Naive B cell (primary cell): ENCODE data around the gene COL4A2. TPM values are rescaled to one million over a fixed set of nuclear protein-coding genes. Genes with fewer than 3 reads are reported as not detected.

Experiments
- ATAC-seq, 2 donors: fragments of 150-1000 bp; cut with Tn5 transposase; 2 replicates each; pipeline ENCODE4 v1.10.0; 2021; ENCODE audit warnings: low read depth in 2 of 2, mild to moderate bottlenecking in 2 of 2, moderate library complexity in 2 of 2
- DNase-seq: peaks from one replicate; pipeline ENCODE4 v3.0.0; 2022
- H3K27ac Mint-ChIP-seq, 6 donors: one replicate each; pipeline ENCODE4 v1.8.0; 2020 to 2022; ENCODE audit warnings: mild to moderate bottlenecking in 6 of 6, mixed read lengths in 6 of 6, moderate library complexity in 5 of 6, inconsistent platforms in 2 of 6
- H3K27me3 Mint-ChIP-seq, 3 donors: one replicate each; pipeline ENCODE4 v1.8.0; 2021 to 2022; ENCODE audit warnings: mixed read lengths in 3 of 3, mild to moderate bottlenecking in 1 of 3
- H3K36me3 Mint-ChIP-seq, 2 donors: one replicate each; pipeline ENCODE4 v1.8.0; 2020 to 2022; ENCODE audit warnings: mixed read lengths in 2 of 2, inconsistent platforms in 1 of 2, mild to moderate bottlenecking in 1 of 2
- H3K4me1 Mint-ChIP-seq, 3 donors: one replicate each; pipeline ENCODE4 v1.8.0; 2020 to 2022; ENCODE audit warnings: mixed read lengths in 3 of 3, inconsistent platforms in 1 of 3, mild to moderate bottlenecking in 1 of 3, moderate library complexity in 1 of 3
- H3K4me3 Mint-ChIP-seq, 8 donors: one replicate each; pipeline ENCODE4 v1.8.0; 2020 to 2022; ENCODE audit warnings: mild to moderate bottlenecking in 8 of 8, mixed read lengths in 8 of 8, moderate library complexity in 8 of 8, inconsistent platforms in 2 of 8
- H3K9me3 Mint-ChIP-seq, 7 donors: one replicate each; pipeline ENCODE4 v1.8.0; 2020 to 2022; ENCODE audit warnings: mixed read lengths in 7 of 7, mild to moderate bottlenecking in 5 of 7, inconsistent platforms in 2 of 7, moderate library complexity in 1 of 7
- polyA plus RNA-seq, 6 donors: library from polyadenylated mRNA; unstranded; fragments of 300-500 nt; fragmentation: Illumina TruSeq; gene quantifications; one replicate each; pipeline ENCODE4 v1.2.3, GENCODE V29; 2021; ENCODE audit warnings: low read depth in 6 of 6

COL4A2 gene
- polyA plus RNA-seq, 6 donors from 2014 or later, result 0.13 TPM; not detected in 5

DNA sequence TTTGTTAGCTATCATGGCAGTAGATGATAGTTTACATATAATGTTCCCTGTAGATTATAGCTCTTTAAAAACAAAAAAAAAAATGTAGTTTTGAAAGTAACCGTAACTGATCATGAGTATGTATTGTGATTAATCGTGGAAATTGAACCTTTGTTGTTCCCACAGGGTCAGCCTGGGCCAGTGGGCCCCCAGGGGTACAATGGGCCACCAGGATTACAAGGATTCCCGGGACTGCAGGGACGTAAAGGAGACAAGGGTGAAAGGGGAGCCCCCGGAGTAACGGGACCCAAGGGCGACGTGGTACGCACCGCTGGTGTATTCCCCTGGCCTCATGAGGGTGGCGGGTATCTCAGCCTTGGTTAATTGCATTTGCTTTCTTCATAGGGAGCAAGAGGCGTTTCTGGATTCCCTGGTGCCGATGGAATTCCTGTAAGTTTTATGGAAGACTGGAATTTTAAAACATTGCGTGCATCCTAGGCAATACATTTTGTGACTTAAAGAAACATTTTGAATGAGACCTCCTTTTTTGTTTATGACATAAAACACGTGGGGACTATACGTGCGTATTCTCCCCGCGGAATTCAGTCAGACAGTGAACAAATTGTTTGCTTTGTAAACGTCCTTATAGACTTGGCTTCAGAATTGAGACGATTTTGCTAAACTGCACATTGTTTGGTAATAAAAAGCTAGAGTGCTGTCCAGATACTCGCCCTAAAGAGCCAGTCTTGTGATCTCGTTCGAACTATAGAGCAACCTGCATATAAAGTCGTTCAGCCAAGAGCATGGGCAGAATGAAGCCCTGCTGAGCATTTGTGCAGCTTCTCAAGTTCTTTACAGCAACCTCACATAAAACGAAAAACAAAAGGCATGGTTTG is 117.7 kb downstream of the COL4A2 start:
- Mint-ChIP-seq H3K36me3 (no peaks in the 10 kb centered on the region), H3K4me3 (no peak overlapping the region), H3K27me3 (peaks cover 50 to 76% (median 71%) of the 10 kb centered on the region in 3 donors)

DNA sequence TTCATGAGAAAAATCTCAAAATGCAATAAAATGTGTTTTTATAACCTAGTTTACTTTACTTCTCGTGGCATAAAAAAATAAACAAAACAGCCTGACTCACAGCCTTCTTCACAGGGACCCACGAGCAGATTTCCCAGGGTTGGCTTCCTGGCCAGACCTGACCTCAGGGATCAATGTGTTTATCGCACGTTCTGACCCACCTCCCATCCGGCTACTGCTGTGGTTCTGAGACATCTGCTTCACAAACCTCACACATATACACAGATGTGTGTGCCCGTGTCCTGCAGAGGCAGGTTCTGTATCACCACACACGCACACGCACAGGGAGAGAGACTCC is 118.3 kb downstream of the COL4A2 start:
- H3K27me3 Mint-ChIP-seq, result peaks cover 47 to 70% (median 67%) of the 10 kb centered on the region in 3 donors
- no peaks in the 10 kb centered on the region for H3K36me3 Mint-ChIP-seq
- ATAC-seq, result no peak
- H3K4me1 Mint-ChIP-seq, result no peaks in the 10 kb centered on the region
- no peak for DNase-seq
- H3K9me3 Mint-ChIP-seq, result no peaks in the 10 kb centered on the region
- no peak overlapping the region for H3K27ac Mint-ChIP-seq
- peak overlapping the region in 1 of 8 donors; percentile 48 for H3K4me3 Mint-ChIP-seq

More for the DNA sequence above, 117.7 kb downstream of the COL4A2 start:
- Mint-ChIP-seq H3K4me1 (no peaks in the 10 kb centered on the region), H3K27ac (no peak overlapping the region), H3K9me3 (no peaks in the 10 kb centered on the region)
- DNase-seq (no peak), ATAC-seq (no peak)

DNA sequence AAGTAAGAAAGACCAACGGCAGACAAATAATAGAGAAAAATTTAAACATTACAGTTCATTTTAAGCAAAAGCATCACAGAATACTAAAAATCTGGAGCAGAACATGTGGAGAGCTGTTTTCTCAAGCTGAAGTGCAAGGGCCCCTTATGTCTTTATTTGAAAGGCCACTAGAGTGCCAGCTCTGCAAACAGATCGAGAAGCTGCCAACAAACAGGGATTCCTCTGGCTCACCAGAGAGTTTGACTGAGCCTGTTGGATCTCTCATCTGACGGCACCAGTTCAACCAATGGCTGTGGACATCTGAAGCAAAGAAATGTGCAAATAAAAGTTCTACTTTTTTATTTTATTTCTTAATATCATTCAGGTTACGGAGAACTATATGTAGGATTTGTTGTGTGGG is 119.7 kb downstream of the COL4A2 start:
- Mint-ChIP-seq H3K4me1 (no peaks in the 10 kb centered on the region), H3K9me3 (no peaks in the 10 kb centered on the region), H3K36me3 (no peaks in the 10 kb centered on the region), H3K27ac (no peak overlapping the region), H3K27me3 (peaks cover 34 to 64% (median 62%) of the 10 kb centered on the region in 3 donors), H3K4me3 (no peak overlapping the region)
- DNase-seq, result no peak
- ATAC-seq, result no peak

DNA sequence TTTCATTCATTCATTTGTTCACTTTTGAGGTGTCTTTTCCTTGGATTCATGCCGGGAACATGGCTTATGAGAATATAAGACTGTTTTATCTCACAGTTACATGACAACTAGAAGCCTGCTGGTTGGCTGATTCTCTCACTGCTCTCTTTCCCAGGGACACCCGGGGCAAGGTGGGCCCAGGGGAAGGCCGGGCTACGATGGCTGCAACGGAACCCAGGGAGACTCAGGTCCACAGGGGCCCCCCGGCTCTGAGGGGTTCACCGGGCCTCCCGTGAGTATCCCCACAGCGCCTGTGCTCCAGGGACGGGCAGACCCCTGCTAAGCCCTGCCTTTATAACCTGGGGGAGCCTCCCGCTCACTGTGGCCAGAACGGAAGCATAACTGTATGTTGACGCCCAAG is 121.2 kb downstream of the COL4A2 start:
- no peaks in the 10 kb centered on the region for H3K4me1 Mint-ChIP-seq
- DNase-seq, result no peak
- no peaks in the 10 kb centered on the region for H3K9me3 Mint-ChIP-seq
- H3K4me3 Mint-ChIP-seq, result peak overlapping the region in 1 of 8 donors; percentile 31
- no peak overlapping the region for H3K27ac Mint-ChIP-seq
- no peak for ATAC-seq
- H3K36me3 Mint-ChIP-seq, result no peaks in the 10 kb centered on the region
- peaks cover 24 to 66% (median 63%) of the 10 kb centered on the region in 3 donors for H3K27me3 Mint-ChIP-seq

DNA sequence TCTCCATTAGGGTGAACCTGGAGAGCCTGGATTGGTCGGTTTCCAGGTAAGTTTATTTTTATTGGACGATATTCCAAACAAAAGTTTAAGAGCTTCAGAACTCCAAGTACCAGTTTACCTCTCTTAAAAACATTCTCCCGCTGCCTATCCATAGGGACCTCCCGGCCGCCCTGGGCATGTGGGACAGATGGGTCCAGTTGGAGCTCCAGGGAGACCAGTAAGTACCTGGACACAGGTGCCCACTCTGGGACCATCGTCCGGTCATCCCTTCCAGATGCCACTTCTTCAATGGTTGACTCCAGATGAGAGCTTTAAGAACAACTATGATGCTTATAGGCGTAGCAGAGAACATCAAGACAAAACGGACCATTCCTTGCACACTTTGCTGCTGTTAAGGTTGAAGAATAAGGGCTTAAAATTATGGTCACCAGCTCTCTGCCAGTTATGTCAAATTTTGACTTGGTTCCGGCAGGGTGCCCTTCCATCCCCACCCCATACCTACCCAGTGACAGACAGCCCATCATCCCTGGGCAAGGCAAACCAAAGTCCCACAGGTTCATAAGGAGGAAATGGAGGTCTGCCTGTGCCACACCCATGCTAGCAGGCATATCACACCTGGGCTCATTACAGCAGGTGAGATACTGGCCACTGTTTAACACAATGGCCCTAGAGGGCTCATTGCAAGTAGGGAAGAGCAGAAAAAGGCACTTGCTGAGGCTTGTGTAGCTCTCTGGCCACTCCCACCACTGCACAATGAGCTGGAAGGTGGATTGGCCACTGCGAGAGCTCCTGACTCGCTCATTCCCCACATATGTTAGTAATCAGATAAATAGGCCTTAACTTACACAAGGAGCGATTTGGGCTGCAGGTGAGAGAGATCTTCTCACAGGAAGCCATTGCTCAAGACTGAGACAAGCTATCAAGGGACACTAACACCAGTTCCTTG is 123.6 kb downstream of the COL4A2 start:
- Mint-ChIP-seq H3K36me3 (no peaks in the 10 kb centered on the region), H3K4me3 (no peak overlapping the region), H3K27me3 (peaks cover 24 to 64% (median 46%) of the 10 kb centered on the region in 3 donors), H3K4me1 (no peaks in the 10 kb centered on the region), H3K27ac (peak overlapping the region in 1 of 6 donors; percentile 44), H3K9me3 (no peaks in the 10 kb centered on the region)
- DNase-seq (no peak), ATAC-seq (no peak)

DNA sequence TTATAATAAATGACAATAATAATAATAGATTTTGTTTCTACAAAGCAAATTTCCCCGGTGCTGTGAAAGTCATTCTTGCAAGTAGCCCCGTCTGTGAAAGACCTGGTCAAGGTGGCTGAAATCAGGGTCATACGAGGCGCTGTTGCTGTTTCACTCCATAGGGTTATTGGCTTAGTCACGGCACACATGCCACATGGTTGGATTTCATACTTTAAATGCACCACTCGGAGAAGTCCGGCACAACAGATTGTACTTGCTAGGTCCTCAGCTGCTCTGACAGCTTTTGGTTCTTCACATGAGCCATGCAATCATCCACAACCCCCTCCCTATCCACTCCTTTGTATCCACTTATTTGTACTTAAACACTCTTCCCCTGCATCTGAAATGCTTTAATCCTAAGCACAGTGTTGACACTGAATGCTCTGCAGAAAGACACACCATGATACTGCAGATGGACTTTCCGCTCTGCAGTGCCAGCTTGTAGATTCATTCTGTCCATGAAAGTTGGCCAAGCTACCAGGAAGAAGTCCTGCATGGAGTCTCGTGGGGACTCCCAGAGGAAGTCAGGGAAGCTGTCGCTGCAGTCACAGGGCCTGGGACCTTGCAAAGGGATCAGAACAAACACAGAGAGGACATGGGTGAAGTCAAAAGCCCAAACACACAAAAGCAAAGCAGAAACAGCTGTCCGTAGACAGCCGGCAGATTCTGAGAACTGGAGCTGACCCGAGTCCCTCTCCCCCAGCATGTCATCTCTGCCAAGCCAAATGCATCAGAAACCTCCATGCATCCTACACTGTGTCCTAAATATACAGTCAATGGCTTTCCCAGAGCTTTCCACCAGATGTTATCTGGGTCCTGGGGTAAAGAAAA is 124.6 kb downstream of the COL4A2 start:
- Mint-ChIP-seq H3K36me3 (no peaks in the 10 kb centered on the region), H3K27ac (no peak overlapping the region), H3K4me3 (no peak overlapping the region), H3K27me3 (peaks cover 15 to 61% (median 36%) of the 10 kb centered on the region in 3 donors), H3K4me1 (no peaks in the 10 kb centered on the region), H3K9me3 (no peaks in the 10 kb centered on the region)
- ATAC-seq (no peak), DNase-seq (no peak)

DNA sequence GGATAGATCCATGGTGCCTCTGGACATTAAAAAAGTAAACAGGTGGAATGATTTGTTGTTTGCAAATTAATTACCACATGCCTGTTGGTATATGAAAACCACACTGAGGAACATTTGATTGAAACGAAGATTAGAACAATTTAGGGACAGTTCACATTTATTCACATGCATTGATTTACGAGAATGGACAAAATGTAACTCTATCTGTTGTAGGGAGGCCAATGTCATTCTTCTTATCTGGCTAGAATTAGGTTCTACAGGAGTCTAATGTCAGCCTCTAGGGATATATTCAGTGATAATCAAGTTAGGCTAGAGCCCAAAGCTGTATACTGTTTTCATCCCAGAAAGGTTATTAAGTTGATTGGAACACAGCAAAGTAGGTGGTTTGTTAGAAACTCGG is 125.4 kb downstream of the COL4A2 start:
- Mint-ChIP-seq H3K27me3 (peaks cover 17 to 61% (median 38%) of the 10 kb centered on the region in 3 donors), H3K9me3 (no peaks in the 10 kb centered on the region), H3K36me3 (no peaks in the 10 kb centered on the region), H3K27ac (peak overlapping the region in 1 of 6 donors; percentile 21), H3K4me3 (no peak overlapping the region), H3K4me1 (no peaks in the 10 kb centered on the region)
- no peak for ATAC-seq
- no peak for DNase-seq

DNA sequence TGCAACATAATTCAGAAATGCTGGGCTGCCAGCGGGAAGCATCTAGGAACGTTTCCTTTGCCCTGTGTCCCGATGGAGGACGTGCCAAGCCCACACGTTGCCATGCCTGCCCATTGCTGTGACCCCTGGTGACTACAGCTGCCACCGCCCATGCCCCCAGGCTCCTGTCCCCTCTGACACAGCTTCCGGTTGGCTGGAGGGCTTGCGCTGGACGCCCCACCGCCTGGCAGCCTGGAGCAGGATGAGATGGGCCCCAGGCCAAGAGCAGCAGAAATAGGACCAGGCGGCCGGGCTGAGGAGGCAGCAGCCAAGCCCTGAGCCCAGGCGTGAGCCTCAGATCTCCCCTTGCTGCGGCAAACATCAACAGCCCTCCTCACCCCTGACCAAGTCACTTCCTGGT is 125.9 kb downstream of the COL4A2 start:
- H3K27ac Mint-ChIP-seq, result no peak overlapping the region
- no peak for ATAC-seq
- H3K4me1 Mint-ChIP-seq, result no peaks in the 10 kb centered on the region
- H3K9me3 Mint-ChIP-seq, result no peaks in the 10 kb centered on the region
- no peaks in the 10 kb centered on the region for H3K36me3 Mint-ChIP-seq
- H3K27me3 Mint-ChIP-seq, result peaks cover 17 to 64% (median 40%) of the 10 kb centered on the region in 3 donors
- H3K4me3 Mint-ChIP-seq, result no peak overlapping the region
- DNase-seq, result no peak

DNA sequence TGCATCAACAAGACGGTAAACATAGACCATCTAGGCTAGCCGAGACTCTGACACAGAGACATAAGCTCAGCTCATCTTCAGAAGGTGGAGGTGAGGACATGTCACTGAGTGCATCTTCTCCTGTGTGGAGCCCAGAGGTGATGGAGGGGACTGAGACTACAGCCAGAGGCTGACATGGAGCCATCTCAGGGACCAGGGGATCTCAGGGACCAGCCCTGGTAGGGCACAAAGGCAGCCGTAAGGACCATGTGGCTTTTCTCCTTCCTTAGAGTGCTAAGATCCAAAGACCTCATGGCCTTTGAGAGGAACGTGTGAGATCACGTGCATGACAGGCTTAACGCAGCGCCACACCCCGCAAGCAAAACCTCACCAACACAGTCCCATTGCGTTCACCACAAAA is 127.5 kb downstream of the COL4A2 start:
- H3K27ac Mint-ChIP-seq, result no peak overlapping the region

DNA sequence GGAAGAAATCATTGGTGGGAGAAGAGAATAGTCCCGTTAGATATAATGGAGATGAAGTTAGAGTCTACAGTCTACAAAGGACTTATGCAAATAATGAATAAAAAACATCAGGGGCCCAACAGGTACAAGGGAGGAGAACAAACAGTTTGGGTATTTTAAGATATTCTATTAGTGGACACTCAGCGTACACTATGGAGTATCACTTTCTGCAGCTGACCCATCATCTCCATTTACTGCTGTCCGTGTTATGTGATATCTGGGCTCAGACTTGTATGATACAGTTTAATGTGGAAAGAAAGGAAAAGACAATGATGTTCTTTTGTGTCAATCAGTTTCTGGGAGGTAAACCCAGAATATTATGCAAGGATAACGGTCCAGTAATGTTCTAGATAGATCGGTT is 128.2 kb downstream of the COL4A2 start:
- Mint-ChIP-seq H3K9me3 (peaks cover 0 to 1% (median 0%) of the 10 kb centered on the region in 7 donors), H3K4me1 (no peaks in the 10 kb centered on the region), H3K27me3 (peaks cover 13 to 59% (median 46%) of the 10 kb centered on the region in 3 donors), H3K27ac (no peak overlapping the region), H3K4me3 (no peak overlapping the region), H3K36me3 (no peaks in the 10 kb centered on the region)
- no peak for DNase-seq
- no peak for ATAC-seq

More for the DNA sequence above, 127.5 kb downstream of the COL4A2 start:
- H3K36me3 Mint-ChIP-seq, result no peaks in the 10 kb centered on the region
- H3K27me3 Mint-ChIP-seq, result peaks cover 13 to 60% (median 40%) of the 10 kb centered on the region in 3 donors
- no peak for ATAC-seq
- no peak for DNase-seq
- no peak overlapping the region for H3K4me3 Mint-ChIP-seq
- no peaks in the 10 kb centered on the region for H3K4me1 Mint-ChIP-seq
- peaks cover 0 to 1% (median 0%) of the 10 kb centered on the region in 7 donors for H3K9me3 Mint-ChIP-seq

DNA sequence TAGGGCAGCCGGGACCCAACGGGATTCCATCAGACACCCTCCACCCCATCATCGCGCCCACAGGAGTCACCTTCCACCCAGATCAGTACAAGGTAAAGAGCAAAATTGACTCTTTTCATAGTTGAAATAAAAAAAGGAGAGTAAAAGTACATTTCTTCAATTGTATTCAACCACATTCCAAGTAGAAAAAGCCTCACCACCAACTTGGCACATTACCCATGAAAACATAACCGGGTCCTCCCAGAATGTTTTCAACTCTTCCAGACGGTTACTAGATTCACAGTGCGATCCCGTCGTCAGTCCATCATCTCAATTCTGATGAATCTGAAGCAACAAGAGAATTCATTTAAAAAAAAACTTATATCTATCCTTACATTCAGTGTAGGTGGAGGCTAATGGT is 129.2 kb downstream of the COL4A2 start:
- ATAC-seq (no peak), DNase-seq (no peak)
- no peaks in the 10 kb centered on the region for H3K4me1 Mint-ChIP-seq
- no peak overlapping the region for H3K4me3 Mint-ChIP-seq
- H3K9me3 Mint-ChIP-seq, result peaks cover 0 to 1% (median 0%) of the 10 kb centered on the region in 7 donors
- H3K27ac Mint-ChIP-seq, result no peak overlapping the region
- H3K36me3 Mint-ChIP-seq, result no peaks in the 10 kb centered on the region
- peaks cover 18 to 55% (median 42%) of the 10 kb centered on the region in 3 donors for H3K27me3 Mint-ChIP-seq

DNA sequence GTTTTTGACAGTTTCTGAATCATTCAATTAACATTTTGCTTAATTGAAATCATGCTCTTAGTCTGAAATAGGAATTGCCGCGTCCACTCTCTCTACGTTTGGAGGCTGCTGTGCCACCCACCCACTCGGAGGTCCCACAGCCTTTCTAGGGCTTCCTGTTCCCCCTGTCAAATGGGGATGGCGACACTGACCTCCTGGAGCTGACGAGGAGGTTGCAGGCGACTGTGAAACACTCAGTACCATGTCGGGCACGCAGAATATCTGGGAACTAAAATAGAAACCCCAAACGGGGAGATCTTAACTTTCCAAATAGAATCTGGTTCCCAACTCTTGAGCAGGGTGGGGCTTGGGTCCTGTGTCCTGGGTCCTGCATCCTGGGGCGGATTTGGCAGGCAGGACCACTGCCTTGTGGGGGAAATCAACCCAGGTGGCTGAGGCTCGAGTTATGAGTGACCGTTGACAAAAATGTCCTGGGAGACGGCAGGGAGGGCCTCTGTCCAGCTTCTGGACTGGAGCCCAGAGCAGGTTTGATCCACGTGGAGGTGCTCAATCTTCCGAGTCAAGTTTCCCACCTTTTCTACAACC is 129.8 kb downstream of the COL4A2 start:
- Mint-ChIP-seq H3K4me1 (no peaks in the 10 kb centered on the region), H3K27ac (no peak overlapping the region), H3K36me3 (no peaks in the 10 kb centered on the region), H3K27me3 (peaks cover 20 to 55% (median 45%) of the 10 kb centered on the region in 3 donors), H3K4me3 (no peak overlapping the region), H3K9me3 (peaks cover 0 to 1% (median 0%) of the 10 kb centered on the region in 7 donors)
- ATAC-seq (no peak), DNase-seq (no peak)
